GM18507 (cell line): ENCODE measurements around the gene LBX2.
A peak's percentile ranks its signal among the peaks of the same experiment; 100 is the strongest.
"Not testable (repeated sequence)": the region's sequence is repeated elsewhere in the genome, so short reads cannot be mapped to it uniquely, and the experiment has no call there.

Source experiments
- DNase-seq: peaks from one replicate; pipeline ENCODE4 v3.0.0; 2011; ENCODE audit warnings: low read depth; ENCODE audit not compliant: insufficient read length; ENCODE audit errors: extremely low spot score
- FAIRE-seq: peaks from 2 replicates; lab custom pipeline; 2011; peaks lifted over from hg19 to GRCh38; lab: Jason Lieb, UNC

The LBX2 gene

GRCh38 chr2:74462054-74462785 lies 37.2 kb downstream of the LBX2 start:
- DNase-seq (no peak), FAIRE-seq (no peak)

DNA sequence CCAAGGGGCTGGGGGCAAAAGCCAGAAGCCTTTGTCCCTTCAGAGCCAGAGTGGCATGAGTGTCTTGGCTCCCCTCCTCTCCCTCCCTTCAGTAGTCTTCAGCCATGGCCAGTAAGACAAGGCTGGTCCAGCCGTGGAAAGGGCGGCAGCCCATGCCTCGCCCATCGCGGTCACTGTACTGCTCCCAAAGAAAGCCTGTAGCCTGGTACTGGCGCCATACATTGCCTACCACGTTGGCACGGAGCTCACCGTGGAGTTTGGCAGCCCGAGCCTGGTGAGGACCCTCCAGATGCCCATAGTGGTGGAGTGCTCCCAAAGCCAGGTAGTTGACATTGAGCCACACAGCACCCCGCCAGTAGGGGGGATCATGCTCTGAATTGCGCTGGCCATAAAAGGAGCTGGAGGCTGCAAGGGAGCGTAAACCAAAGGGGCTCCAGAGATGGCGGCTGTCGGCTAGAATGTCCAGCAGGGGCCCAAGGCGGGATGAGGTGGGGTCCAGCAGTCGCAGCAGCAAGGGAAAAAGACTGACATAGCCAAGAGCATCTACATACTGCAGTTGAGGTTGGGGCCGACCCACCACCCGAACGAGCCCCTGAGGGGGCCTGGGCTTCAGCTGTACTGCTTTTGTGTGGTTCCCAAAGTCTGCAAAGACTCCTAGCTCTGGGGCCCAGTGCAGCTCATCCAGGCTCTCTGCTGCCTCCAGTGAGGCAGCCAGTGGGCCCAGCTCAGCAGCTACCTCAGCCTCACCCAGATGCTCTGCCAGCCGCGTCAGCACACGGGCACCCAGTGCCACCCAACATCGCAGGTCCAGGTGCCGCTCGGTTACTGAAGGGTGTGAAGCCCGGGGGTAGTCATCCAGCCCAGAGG lies 38.0 kb downstream of the LBX2 start:
- FAIRE-seq (no peak), DNase-seq (no peak)

DNA sequence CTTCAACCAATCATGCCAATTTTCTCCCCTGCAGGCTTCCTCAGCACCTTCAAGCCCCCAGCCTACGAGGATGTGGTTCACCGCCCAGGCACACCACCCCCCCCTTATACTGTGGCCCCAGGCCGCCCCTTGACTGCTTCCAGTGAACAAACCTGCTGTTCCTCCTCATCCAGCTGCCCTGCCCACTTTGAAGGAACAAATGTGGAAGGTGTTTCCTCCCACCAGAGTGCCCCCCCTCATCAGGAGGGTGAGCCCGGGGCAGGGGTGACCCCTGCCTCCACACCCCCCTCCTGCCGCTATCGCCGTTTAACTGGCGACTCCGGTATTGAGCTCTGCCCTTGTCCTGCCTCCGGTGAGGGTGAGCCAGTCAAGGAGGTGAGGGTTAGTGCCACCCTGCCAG lies 39.2 kb downstream of the LBX2 start:
- not testable (repeated sequence) for FAIRE-seq, DNase-seq

GRCh38 chr2:74459503-74460118 lies 39.8 kb downstream of the LBX2 start:
- not testable (repeated sequence) for FAIRE-seq

DNA sequence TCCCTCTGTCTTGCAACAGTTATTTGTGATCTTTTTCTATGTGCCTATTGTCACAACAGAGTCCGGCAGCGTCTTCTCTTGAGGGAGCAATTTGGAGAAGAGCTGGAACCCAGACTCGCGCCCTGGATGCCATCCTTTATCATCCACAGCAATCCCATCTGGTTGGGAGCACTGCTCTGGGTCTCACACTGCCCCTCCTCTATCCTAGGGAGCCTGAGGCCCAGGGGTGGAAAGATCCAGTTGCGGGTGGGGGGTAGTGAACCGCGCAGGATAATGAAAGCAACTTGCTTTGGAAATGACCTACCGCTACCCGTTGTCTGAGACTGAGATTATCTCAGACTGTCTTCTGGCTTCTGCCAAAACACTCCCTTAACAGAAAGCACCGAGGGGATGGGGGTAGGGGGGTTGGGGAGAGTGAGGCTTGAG lies 40.5 kb downstream of the LBX2 start:
- DNase-seq (no peak), FAIRE-seq (no peak)

More at GRCh38 chr2:74459503-74460118, 39.8 kb downstream of the LBX2 start:
- DNase-seq = not testable (repeated sequence)

GRCh38 chr2:74458132-74458937 lies 41.1 kb downstream of the LBX2 start, which contains the start of gene WBP1:
WBP1 (plus strand) TSS chr2:74458438; CDS start chr2:74458603, 165 bp downstream.
- FAIRE-seq = peak; percentile 99
- peak; percentile 88 for DNase-seq

- FAIRE-seq = no peak
- no peak for DNase-seq
Observed at GRCh38 chr2:74457549-74458131, 41.8 kb downstream of the LBX2 start.

GRCh38 chr2:74457129-74457548 lies 42.3 kb downstream of the LBX2 start:
- DNase-seq (no peak), FAIRE-seq (no peak)

- FAIRE-seq = peak; percentile 99
Observed at GRCh38 chr2:74454654-74455511, 44.5 kb downstream of the LBX2 start, which contains the start of gene INO80B. INO80B (plus strand) TSS chr2:74455087; CDS start chr2:74455117, 30 bp downstream.

GRCh38 chr2:74450570-74451190 lies 48.7 kb downstream of the LBX2 start:
- FAIRE-seq (no peak), DNase-seq (no peak)

More at GRCh38 chr2:74454654-74455511, 44.5 kb downstream of the LBX2 start, which contains the start of gene INO80B:
- DNase-seq = no peak

- FAIRE-seq = no peak
- DNase-seq = no peak
Observed at GRCh38 chr2:74448771-74449170, 50.6 kb downstream of the LBX2 start.
